ENCODE results near the gene FAM13C.

Gene FAM13C

DNA sequence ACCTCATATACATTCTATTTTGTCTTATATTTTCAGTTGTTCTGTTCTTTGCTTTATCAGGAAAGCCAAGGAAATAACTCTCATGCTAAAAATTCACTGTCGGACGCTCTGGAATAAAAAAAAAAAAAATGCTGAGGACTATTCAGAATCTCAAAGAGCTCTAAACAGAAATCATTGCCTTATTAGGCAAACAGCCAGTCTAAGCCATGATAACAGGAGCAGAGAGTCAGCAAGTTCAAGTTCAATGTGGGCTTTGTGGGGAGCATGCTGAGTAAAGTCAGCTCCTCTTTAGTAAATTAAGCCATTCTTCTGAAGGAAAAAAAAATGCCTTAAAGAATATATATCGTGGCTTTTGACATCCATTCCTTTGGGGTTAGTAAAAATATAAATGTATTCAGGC lies 13.6 kb upstream of the FAM13C start:
- H3K4me1 Mint-ChIP-seq = no peaks in the 10 kb centered on the region
- no peak overlapping the region for H3K27ac Mint-ChIP-seq
- no peaks in the 10 kb centered on the region for H3K36me3 Mint-ChIP-seq
- peaks cover 3% of the 10 kb centered on the region for H3K9me3 Mint-ChIP-seq
- no peak for ATAC-seq
- H3K4me3 Mint-ChIP-seq = no peak overlapping the region
- DNase-seq (ENCODE audit: low spot score in 2 of 2) = no peak

DNA sequence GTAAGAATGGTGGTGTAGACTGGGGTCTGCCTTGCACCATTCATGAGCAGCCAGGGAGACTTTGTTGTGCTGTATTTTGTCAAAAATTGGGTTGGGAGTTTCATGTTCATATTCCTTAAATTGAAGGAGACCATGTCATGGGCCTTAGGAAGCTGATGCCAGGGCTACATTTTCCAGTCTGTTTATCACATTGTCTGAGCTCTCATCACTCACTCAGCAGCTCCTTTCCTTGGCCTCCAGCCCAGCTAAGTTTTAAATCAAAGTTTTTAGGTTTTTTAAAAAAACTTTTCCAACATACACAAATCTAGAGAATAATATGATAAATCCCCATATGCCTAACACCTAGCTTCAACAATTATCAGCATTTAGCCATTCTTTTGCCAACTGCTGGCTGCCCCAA lies 12.6 kb upstream of the FAM13C start:
- no peaks in the 10 kb centered on the region for H3K36me3 Mint-ChIP-seq
- H3K4me3 Mint-ChIP-seq = no peak overlapping the region
- no peak for DNase-seq (ENCODE audit: low spot score in 2 of 2)
- H3K4me1 Mint-ChIP-seq = no peaks in the 10 kb centered on the region
- no peak overlapping the region for H3K27ac Mint-ChIP-seq
- no peak for ATAC-seq
- H3K9me3 Mint-ChIP-seq = peaks cover 3% of the 10 kb centered on the region

DNA sequence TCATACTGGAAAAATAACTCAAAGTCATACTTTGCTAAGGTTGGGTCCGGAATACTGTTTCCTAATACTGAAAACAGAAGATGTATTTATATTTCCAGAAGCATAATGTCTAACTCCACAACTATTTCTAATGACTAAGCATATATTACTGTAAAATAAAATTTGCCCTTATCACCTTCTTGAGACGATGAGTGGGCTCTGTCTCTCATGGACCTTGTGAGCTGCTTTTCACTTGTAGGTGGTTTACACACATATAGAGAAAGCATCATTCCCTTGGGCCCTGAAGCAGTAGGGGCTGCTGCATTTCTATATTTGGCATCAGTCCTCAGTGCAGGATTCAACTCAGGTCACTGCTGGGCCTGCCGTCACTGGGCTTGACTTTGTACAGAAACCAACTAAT lies 10.7 kb upstream of the FAM13C start:
- H3K27ac Mint-ChIP-seq = no peak overlapping the region
- peaks cover 3% of the 10 kb centered on the region for H3K9me3 Mint-ChIP-seq
- DNase-seq (ENCODE audit: low spot score in 2 of 2) = no peak
- H3K4me1 Mint-ChIP-seq = no peaks in the 10 kb centered on the region
- no peak for ATAC-seq
- H3K36me3 Mint-ChIP-seq = no peaks in the 10 kb centered on the region
- H3K4me3 Mint-ChIP-seq = no peak overlapping the region

- H3K9me3 Mint-ChIP-seq = peaks cover 3% of the 10 kb centered on the region
- H3K36me3 Mint-ChIP-seq = no peaks in the 10 kb centered on the region
- H3K4me3 Mint-ChIP-seq = no peak overlapping the region
- no peak for ATAC-seq
- no peak overlapping the region for H3K27ac Mint-ChIP-seq
- DNase-seq (ENCODE audit: low spot score in 2 of 2) = no peak
- no peaks in the 10 kb centered on the region for H3K4me1 Mint-ChIP-seq
Measured at GRCh38 chr10:59372543-59372942, 10.2 kb upstream of the FAM13C start.

- no peak overlapping the region for H3K4me3 Mint-ChIP-seq
- DNase-seq (ENCODE audit: low spot score in 2 of 2) (no peak), ATAC-seq (no peak)
- H3K9me3 Mint-ChIP-seq = no peaks in the 10 kb centered on the region
- H3K4me1 Mint-ChIP-seq = no peaks in the 10 kb centered on the region
- no peaks in the 10 kb centered on the region for H3K36me3 Mint-ChIP-seq
- H3K27ac Mint-ChIP-seq = no peak overlapping the region
Measured at GRCh38 chr10:59366290-59366689, 3.9 kb upstream of the FAM13C start.

GRCh38 chr10:59363446-59363958 lies 1.2 kb upstream of the FAM13C start:
- no peaks in the 10 kb centered on the region for H3K4me1 Mint-ChIP-seq
- ATAC-seq = no peak

DNA sequence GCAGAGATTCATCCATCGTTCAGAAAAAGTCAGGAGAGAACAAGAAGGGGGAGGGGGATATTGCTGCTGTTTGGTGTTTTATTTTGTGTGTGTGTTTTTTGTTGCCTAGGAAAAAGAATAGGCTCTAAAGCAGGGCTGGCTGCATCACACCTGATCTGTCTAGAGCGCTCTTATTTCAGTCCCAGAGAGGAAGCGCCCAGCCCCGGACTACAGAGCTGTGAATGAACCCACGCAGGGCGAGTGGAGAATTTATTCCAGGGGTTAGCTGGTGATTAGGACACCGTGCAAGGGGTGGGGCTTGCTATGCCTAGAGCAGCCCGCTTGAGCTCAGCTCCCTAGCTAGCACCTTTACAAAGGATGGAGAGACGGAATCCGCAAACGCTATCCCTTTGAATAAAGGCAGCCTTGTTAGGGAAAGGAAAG lies 621 bp upstream of the FAM13C start:
- Mint-ChIP-seq H3K27ac (no peak overlapping the region), H3K4me3 (peak overlapping the region; percentile 35)
- no peak for DNase-seq (ENCODE audit: low spot score in 2 of 2)

More at GRCh38 chr10:59363446-59363958, 1.2 kb upstream of the FAM13C start:
- Mint-ChIP-seq H3K27ac (no peak overlapping the region), H3K36me3 (no peaks in the 10 kb centered on the region), H3K9me3 (no peaks in the 10 kb centered on the region), H3K4me3 (no peak overlapping the region)
- no peak for DNase-seq (ENCODE audit: low spot score in 2 of 2)

GRCh38 chr10:59361663-59362143 lies 646 bp downstream of the FAM13C start:
- no peak overlapping the region for H3K27ac Mint-ChIP-seq
- H3K4me3 Mint-ChIP-seq = peak overlapping the region; percentile 35
- ATAC-seq (peak; percentile 57), DNase-seq (ENCODE audit: low spot score in 2 of 2) (no peak)
- no peaks in the 10 kb centered on the region for H3K9me3 Mint-ChIP-seq
- H3K36me3 Mint-ChIP-seq = no peaks in the 10 kb centered on the region
- no peaks in the 10 kb centered on the region for H3K4me1 Mint-ChIP-seq

More for the DNA sequence above, 621 bp upstream of the FAM13C start:
- Mint-ChIP-seq H3K9me3 (no peaks in the 10 kb centered on the region), H3K36me3 (no peaks in the 10 kb centered on the region), H3K4me1 (no peaks in the 10 kb centered on the region)
- ATAC-seq = peak; percentile 51

DNA sequence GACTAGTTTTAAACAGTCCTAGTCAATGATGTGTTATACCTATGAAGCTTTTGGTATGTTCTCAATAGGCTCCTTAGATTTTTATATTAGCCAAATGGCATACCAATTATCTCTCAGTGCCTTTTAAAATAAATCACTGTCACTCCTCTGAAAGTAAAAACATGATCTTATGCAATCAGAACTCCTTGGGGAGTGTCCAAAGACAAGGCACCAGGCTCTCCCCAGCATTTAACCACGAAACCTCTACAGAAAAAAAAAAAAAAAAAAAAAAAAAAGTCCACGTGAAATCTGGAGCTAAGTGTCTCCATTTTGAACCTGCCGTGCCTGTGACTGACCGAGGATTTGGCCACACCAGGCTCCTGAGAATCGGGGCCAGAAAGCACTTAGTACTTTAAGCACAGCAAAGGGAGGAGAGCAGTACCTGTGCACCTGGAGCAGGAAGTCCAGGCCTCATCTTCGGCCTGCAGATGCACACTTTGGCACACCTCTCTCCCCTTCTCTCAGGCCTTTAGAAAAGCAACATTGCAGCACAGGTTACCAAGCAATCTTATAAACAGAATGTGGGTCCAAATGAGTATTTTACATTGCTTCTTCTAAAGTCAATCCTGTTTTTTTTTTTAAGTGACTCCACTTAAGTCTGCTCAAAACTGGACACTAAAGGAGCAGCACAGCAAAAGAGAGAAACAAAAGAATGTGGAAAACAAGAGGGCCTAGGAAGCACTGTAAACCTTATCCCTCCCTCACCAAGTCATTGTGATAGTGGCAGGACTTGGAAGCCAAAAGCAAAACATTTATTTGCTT lies 1.5 kb downstream of the FAM13C start:
- ATAC-seq = no peak
- no peak overlapping the region for H3K4me3 Mint-ChIP-seq
- DNase-seq (ENCODE audit: low spot score in 2 of 2) = no peak
- no peaks in the 10 kb centered on the region for H3K9me3 Mint-ChIP-seq
- H3K36me3 Mint-ChIP-seq = no peaks in the 10 kb centered on the region
- no peak overlapping the region for H3K27ac Mint-ChIP-seq
- no peaks in the 10 kb centered on the region for H3K4me1 Mint-ChIP-seq

- H3K36me3 Mint-ChIP-seq = no peaks in the 10 kb centered on the region
- ATAC-seq = no peak
Measured at GRCh38 chr10:59358576-59358975, 3.8 kb downstream of the FAM13C start.

DNA sequence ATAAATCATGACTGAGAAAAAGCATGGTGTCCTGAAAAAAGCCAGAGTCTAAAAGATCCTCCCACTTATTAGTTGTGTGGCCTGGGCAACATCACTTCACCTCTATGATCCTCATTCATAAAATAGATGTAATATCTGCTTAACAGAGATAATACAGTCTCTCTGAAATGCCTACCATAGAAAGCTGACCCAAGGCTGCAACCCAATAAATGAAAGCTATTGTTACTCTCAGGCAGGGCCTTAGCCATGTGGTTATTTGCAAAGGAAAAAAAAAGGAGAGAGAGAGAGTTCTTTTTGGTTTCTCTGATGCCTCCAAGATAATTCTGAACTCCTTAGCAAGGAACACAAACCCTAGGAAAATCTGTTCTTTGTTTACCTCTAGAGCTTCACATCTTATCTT lies 7.9 kb downstream of the FAM13C start:
- no peaks in the 10 kb centered on the region for H3K36me3 Mint-ChIP-seq
- H3K4me1 Mint-ChIP-seq = no peaks in the 10 kb centered on the region
- DNase-seq (ENCODE audit: low spot score in 2 of 2) = no peak
- no peak for ATAC-seq
- no peaks in the 10 kb centered on the region for H3K9me3 Mint-ChIP-seq
- H3K4me3 Mint-ChIP-seq = no peak overlapping the region
- no peak overlapping the region for H3K27ac Mint-ChIP-seq

More at GRCh38 chr10:59358576-59358975, 3.8 kb downstream of the FAM13C start:
- Mint-ChIP-seq H3K9me3 (no peaks in the 10 kb centered on the region), H3K27ac (no peak overlapping the region), H3K4me3 (no peak overlapping the region), H3K4me1 (no peaks in the 10 kb centered on the region)
- DNase-seq (ENCODE audit: low spot score in 2 of 2) = no peak

- no peaks in the 10 kb centered on the region for H3K4me1 Mint-ChIP-seq
- H3K36me3 Mint-ChIP-seq = no peaks in the 10 kb centered on the region
- ATAC-seq (no peak), DNase-seq (ENCODE audit: low spot score in 2 of 2) (no peak)
- peaks cover 2% of the 10 kb centered on the region for H3K9me3 Mint-ChIP-seq
- H3K4me3 Mint-ChIP-seq = no peak overlapping the region
- no peak overlapping the region for H3K27ac Mint-ChIP-seq
Measured at GRCh38 chr10:59350558-59350957, 11.8 kb downstream of the FAM13C start.

- H3K27ac Mint-ChIP-seq = no peak overlapping the region
- no peaks in the 10 kb centered on the region for H3K4me1 Mint-ChIP-seq
- peaks cover 3% of the 10 kb centered on the region for H3K9me3 Mint-ChIP-seq
- no peak overlapping the region for H3K4me3 Mint-ChIP-seq
- DNase-seq (ENCODE audit: low spot score in 2 of 2) = no peak
- H3K36me3 Mint-ChIP-seq = no peaks in the 10 kb centered on the region
- no peak for ATAC-seq
Measured at GRCh38 chr10:59346321-59346720, 16.0 kb downstream of the FAM13C start.

DNA sequence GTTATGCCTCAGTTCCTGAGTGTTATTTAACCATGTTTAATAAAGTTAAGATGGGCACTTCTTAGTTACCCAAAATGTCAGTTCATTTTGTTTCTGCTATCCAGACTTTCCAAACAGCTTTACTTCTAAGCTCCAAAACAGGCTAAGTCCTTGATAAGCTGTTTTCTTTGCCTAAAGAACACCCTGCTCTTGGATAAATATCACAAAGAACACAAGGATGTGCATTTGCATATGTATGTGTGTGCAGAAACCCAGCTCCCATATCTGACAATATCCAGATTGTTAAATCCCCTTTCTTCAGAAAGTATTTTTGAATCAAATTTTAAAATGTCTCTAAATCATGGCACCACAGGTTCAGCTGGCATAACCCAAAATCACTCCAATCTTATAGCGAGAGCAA lies 19.6 kb downstream of the FAM13C start:
- ATAC-seq = no peak
- H3K27ac Mint-ChIP-seq = no peak overlapping the region
- H3K36me3 Mint-ChIP-seq = no peaks in the 10 kb centered on the region
- no peaks in the 10 kb centered on the region for H3K4me1 Mint-ChIP-seq
- peaks cover 3% of the 10 kb centered on the region for H3K9me3 Mint-ChIP-seq
- DNase-seq (ENCODE audit: low spot score in 2 of 2) = no peak
- no peak overlapping the region for H3K4me3 Mint-ChIP-seq

GRCh38 chr10:59342000-59342399 lies 20.3 kb downstream of the FAM13C start:
- ATAC-seq (no peak), DNase-seq (ENCODE audit: low spot score in 2 of 2) (no peak)
- no peaks in the 10 kb centered on the region for H3K4me1 Mint-ChIP-seq
- H3K27ac Mint-ChIP-seq = no peak overlapping the region
- H3K9me3 Mint-ChIP-seq = peaks cover 3% of the 10 kb centered on the region
- H3K4me3 Mint-ChIP-seq = no peak overlapping the region
- H3K36me3 Mint-ChIP-seq = no peaks in the 10 kb centered on the region

- DNase-seq (ENCODE audit: low spot score in 2 of 2) (no peak), ATAC-seq (no peak)
- Mint-ChIP-seq H3K4me1 (no peaks in the 10 kb centered on the region), H3K36me3 (no peaks in the 10 kb centered on the region), H3K27ac (no peak overlapping the region), H3K9me3 (no peaks in the 10 kb centered on the region), H3K4me3 (no peak overlapping the region)
Measured at GRCh38 chr10:59340285-59340684, 22.1 kb downstream of the FAM13C start.

Measured in stimulated activated effector memory CD8-positive, alpha-beta T cell treated with anti-CD3 and anti-CD28 coated beads, Interleukin-12 subunit alpha, Interleukin-12 subunit beta, amount 100 ng/mL, for 72 hours (primary cell).